H1 (cell line): Measurements from ENCODE around the gene SMIM1. TPM values are rescaled to one million over a fixed set of nuclear protein-coding genes. Genes with fewer than 3 reads are reported as not detected.

Experiments used
- polyA plus RNA-seq, 7 experiments: library from polyadenylated mRNA; depleted of rRNA in 3 of 7; stranded (reverse) in 5 of 7; unstranded in 2 of 7; fragments of >200 nt in 5 of 7; fragments of 200-250 nt in 2 of 7; gene quantifications; 1 replicate in 5 of 7; 2 replicates in 1 of 7; 4 replicates in 1 of 7; pipeline versions ENCODE4 v1.2.1 to v1.2.3, GENCODE V29; 2011 to 2013; ENCODE audit warnings: missing spikeins in 2 of 7, mixed read lengths in 2 of 7
- total RNA-seq: library from RNA; stranded (reverse); fragmentation: NEBNext Ultra II Directional; extraction: Animal tissue kit (Norgen Biotek cat#: 25700); gene quantifications from 2 replicates; pipeline ENCODE4 v1.2.1, GENCODE V29; 2021
- TF ChIP-seq, protein P1 (sequence below): IDR thresholded peaks from 2 replicates; pipeline ENCODE4 v1.6.1; 2012; ENCODE audit warnings: inconsistent platforms

SMIM1 gene
- total and polyA plus RNA-seq, 2 of the 8 experiments (the other 6 are each of a cell fraction or from before 2014, with no cell fraction given) = 7.7 to 9.7 TPM

DNA sequence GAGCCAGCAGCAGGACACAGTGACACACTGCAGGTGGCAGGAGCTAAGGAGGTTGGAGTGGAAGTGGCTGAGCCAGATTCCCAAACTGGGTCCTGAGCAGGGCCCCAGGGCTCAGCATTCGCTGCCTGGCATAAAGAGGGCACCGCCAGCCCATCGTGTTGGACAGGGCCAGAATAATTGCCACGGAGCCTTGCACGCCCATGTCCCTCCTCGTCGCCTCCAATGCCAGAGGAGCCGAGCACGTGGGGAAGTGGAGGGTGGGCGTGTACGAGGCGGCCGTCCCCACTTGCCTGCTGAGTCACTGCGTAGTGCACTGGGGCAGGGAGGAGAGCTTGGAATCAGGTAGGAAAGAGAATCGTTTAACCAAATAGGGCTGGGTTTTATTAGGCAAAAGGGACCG, 49.9 kb downstream of the SMIM1 start (continued):
- TF ChIP-seq, protein P1, sequence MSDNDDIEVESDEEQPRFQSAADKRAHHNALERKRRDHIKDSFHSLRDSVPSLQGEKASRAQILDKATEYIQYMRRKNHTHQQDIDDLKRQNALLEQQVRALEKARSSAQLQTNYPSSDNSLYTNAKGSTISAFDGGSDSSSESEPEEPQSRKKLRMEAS = no peak
- TF ChIP-seq, all 59 proteins: peak for 0
